WTC11 (cell line): ENCODE results near the gene DHX58. TPM values are rescaled to one million over a fixed set of nuclear protein-coding genes. Genes with fewer than 3 reads are reported as not detected.

ENCODE experiments used
- ATAC-seq: fragments of 200-7000 bp; cut with Tn5 transposase; 2 replicates; pipeline ENCODE4 v1.10.0; 2021; ENCODE audit warnings: mild to moderate bottlenecking, moderate library complexity
- CTCF ChIA-PET: fragments of 300-600 bp; sonication (Branson Sonifier 250); formaldehyde crosslinking; loops from one replicate; lab custom pipeline; 2021; ENCODE audit warnings: antibody characterized with exemption; lab: Charles Lee
- POLR2A ChIA-PET: fragments of 350-600 bp; sonication (Branson Sonifier 250); formaldehyde crosslinking; loops from one replicate; lab custom pipeline; 2021; ENCODE audit warnings: antibody characterized with exemption; lab: Charles Lee
- DNase-seq: peaks from one replicate; pipeline ENCODE4 v3.0.0; 2021; ENCODE audit warnings: low spot score
- H3K27ac Mint-ChIP-seq: 2 replicates; pipeline ENCODE4 v1.8.0; 2021; ENCODE audit warnings: mixed read lengths
- H3K27me3 Mint-ChIP-seq: 2 replicates; pipeline ENCODE4 v1.8.0; 2021; ENCODE audit warnings: low read depth, mild to moderate bottlenecking, moderate library complexity, mixed read lengths
- H3K36me3 Mint-ChIP-seq: 2 replicates; pipeline ENCODE4 v1.8.0; 2021; ENCODE audit warnings: mixed read lengths
- H3K4me1 Mint-ChIP-seq: 2 replicates; pipeline ENCODE4 v1.8.0; 2022; ENCODE audit warnings: mixed read lengths
- H3K4me3 Mint-ChIP-seq: 2 replicates; pipeline ENCODE4 v1.8.0; 2021; ENCODE audit warnings: mild to moderate bottlenecking, moderate library complexity, mixed read lengths
- H3K9me3 Mint-ChIP-seq: 2 replicates; pipeline ENCODE4 v1.8.0; 2021; ENCODE audit warnings: mixed read lengths
- CBFB ChIP-seq: sonication (generic); formaldehyde crosslinking; IDR thresholded peaks from 2 replicates; pipeline ENCODE4 v1.8.1; 2022; ENCODE audit warnings: mild to moderate bottlenecking, low read depth, missing genetic modification reagents
- CTCF ChIP-seq: fragments of 200-600 bp; IDR thresholded peaks from 2 replicates; pipeline ENCODE4 v1.8.0; 2022; ENCODE audit warnings: antibody characterized with exemption
- ERG ChIP-seq: fragments of 250-450 bp; sonication (Bioruptor Pico); IDR thresholded peaks from 2 replicates; pipeline ENCODE4 v1.8.0; 2021; ENCODE audit warnings: mild to moderate bottlenecking
- ESRRA ChIP-seq: sonication (generic); formaldehyde crosslinking; IDR thresholded peaks from 2 replicates; pipeline ENCODE4 v1.8.1; 2022; ENCODE audit warnings: mild to moderate bottlenecking, missing genetic modification reagents, borderline replicate concordance
- FOXJ3 ChIP-seq: sonication (generic); formaldehyde crosslinking; IDR thresholded peaks from 2 replicates; pipeline ENCODE4 v1.9.0; 2021; ENCODE audit warnings: missing genetic modification reagents, mild to moderate bottlenecking, borderline replicate concordance
- FOXP1 ChIP-seq: sonication (generic); formaldehyde crosslinking; IDR thresholded peaks from 2 replicates; pipeline ENCODE4 v1.8.0; 2022; ENCODE audit warnings: missing genetic modification reagents, mild to moderate bottlenecking, moderate library complexity, borderline replicate concordance
- GRHL2 ChIP-seq: fragments of 250-450 bp; sonication (Bioruptor Pico); IDR thresholded peaks from 2 replicates; pipeline ENCODE4 v1.8.0; 2022; ENCODE audit warnings: mild to moderate bottlenecking, moderate library complexity; ENCODE audit not compliant: insufficient replicate concordance, severe bottlenecking
- IRF2 ChIP-seq: sonication (generic); formaldehyde crosslinking; IDR thresholded peaks from 2 replicates; pipeline ENCODE4 v1.8.0; 2022; ENCODE audit warnings: low read depth, missing genetic modification reagents, borderline replicate concordance
- PRDM15 ChIP-seq: sonication (generic); formaldehyde crosslinking; IDR thresholded peaks from 2 replicates; pipeline ENCODE4 v1.8.0; 2022; ENCODE audit warnings: missing genetic modification reagents
- PREB ChIP-seq: sonication (generic); formaldehyde crosslinking; IDR thresholded peaks from 2 replicates; pipeline ENCODE4 v1.8.1; 2022; ENCODE audit warnings: mild to moderate bottlenecking, missing genetic modification reagents, moderate library complexity, borderline replicate concordance
- RELA ChIP-seq: sonication (generic); formaldehyde crosslinking; IDR thresholded peaks from 2 replicates; pipeline ENCODE4 v1.8.1; 2022; ENCODE audit warnings: missing genetic modification reagents, mild to moderate bottlenecking, borderline replicate concordance
- SMAD4 ChIP-seq: sonication (generic); formaldehyde crosslinking; IDR thresholded peaks from 2 replicates; pipeline ENCODE4 v1.8.0; 2022; ENCODE audit warnings: mild to moderate bottlenecking, missing genetic modification reagents
- TEAD1 ChIP-seq: sonication (generic); formaldehyde crosslinking; IDR thresholded peaks from 2 replicates; pipeline ENCODE4 v1.8.0; 2022; ENCODE audit warnings: mild to moderate bottlenecking, missing genetic modification reagents
- ZNF512 ChIP-seq: sonication (generic); formaldehyde crosslinking; IDR thresholded peaks from 2 replicates; pipeline ENCODE4 v1.8.1; 2022; ENCODE audit warnings: missing genetic modification reagents, borderline replicate concordance
- total RNA-seq: library from RNA; stranded (reverse); gene quantifications from 3 replicates; pipeline ENCODE4 v1.2.3, GENCODE V29; 2021

Gene DHX58
- total RNA-seq, 1 experiment from 2014 or later = 6.3 TPM

- H3K4me1 Mint-ChIP-seq = peaks cover 25% of the 10 kb centered on the region
- ChIA-PET POLR2A (no interaction called here), CTCF (interaction anchor here (1.0 to 4.5 kb wide), 8 partner anchors 50 to 410 kb away, joined by 3 to 54 read pairs (median 5); partner anchors contain the start of genes DNAJC7 and NKIRAS2)
- H3K36me3 Mint-ChIP-seq = peaks cover 30% of the 10 kb centered on the region
- no peak for ATAC-seq
- H3K9me3 Mint-ChIP-seq = no peaks in the 10 kb centered on the region
- no peak overlapping the region for H3K4me3 Mint-ChIP-seq
- TF ChIP-seq ERG (CRISPR knock-in tag) (no peak), PRDM15 (CRISPR knock-in tag) (no peak), IRF2 (no peak), FOXP1 (CRISPR knock-in tag) (no peak), SMAD4 (CRISPR knock-in tag) (no peak), PREB (no peak), ESRRA (no peak), CBFB (CRISPR knock-in tag) (no peak), TEAD1 (CRISPR knock-in tag) (no peak), FOXJ3 (CRISPR knock-in tag) (no peak), GRHL2 (CRISPR knock-in tag) (no peak)
- H3K27ac Mint-ChIP-seq = no peak overlapping the region
- H3K27me3 Mint-ChIP-seq = no peaks in the 10 kb centered on the region
- DNase-seq = no peak
Measured at GRCh38 chr17:42117397-42118125, 5.0 kb upstream of the DHX58 start.

GRCh38 chr17:42116705-42117396, 4.3 kb upstream of the DHX58 start:
- no peak for TF ChIP-seq RELA (CRISPR knock-in tag)
- no peak for TF ChIP-seq ZNF512 (CRISPR knock-in tag)
- TF ChIP-seq PRDM15 (CRISPR knock-in tag) = peak; percentile 83
- peak; percentile 58 for TF ChIP-seq CTCF
- TF ChIP-seq FOXP1 (CRISPR knock-in tag) = 0 out of 2 replicates have a peak, but pooled peaks have one; percentile 58
- DNase-seq = peak; percentile 87
- Mint-ChIP-seq H3K36me3 (peaks cover 30% of the 10 kb centered on the region), H3K27me3 (no peaks in the 10 kb centered on the region), H3K4me1 (peaks cover 22% of the 10 kb centered on the region), H3K27ac (peak overlapping the region; percentile 41; the same call in 1 of the 2 replicates), H3K4me3 (no peak overlapping the region), H3K9me3 (no peaks in the 10 kb centered on the region)
- ATAC-seq = peak; percentile 23
- CTCF ChIA-PET = interaction anchor here (0.8 to 4.5 kb wide), 9 partner anchors 10 to 157 kb away, joined by 3 to 54 read pairs (median 5); partner anchors contain the start of genes DNAJC7 and NKIRAS2
- POLR2A ChIA-PET = no interaction called here
